GM12801 (cell line): ENCODE results near the gene MAML2.

Experiments used
- CTCF ChIP-seq: IDR thresholded peaks from one replicate; pipeline ENCODE4 v1.5.1; 2011; ENCODE audit warnings: control low read depth; ENCODE audit not compliant: insufficient read length; ENCODE audit errors: extremely low read depth

MAML2 gene

GRCh38 chr11:96173422-96173821, 169.6 kb downstream of the MAML2 start:
- TF ChIP-seq CTCF: no peak

DNA sequence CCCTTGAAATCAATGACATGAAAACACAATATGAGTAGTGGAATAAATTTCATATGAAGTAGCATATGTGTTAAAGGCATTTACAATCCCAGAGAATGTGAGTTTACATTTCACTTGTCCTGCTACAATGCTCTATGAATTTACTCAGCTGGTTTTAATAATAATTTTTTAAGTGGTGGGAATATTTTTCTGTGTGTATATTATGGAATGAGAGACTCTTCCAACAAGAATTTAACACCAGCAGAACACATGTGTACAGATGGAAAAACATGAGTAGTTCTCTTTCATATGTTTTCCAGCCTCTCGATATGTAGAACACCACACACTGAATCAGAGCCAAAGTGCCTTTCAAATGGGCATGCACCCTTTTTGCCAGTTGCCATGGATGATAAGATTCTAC, 170.4 kb downstream of the MAML2 start:
- no peak for TF ChIP-seq CTCF

- TF ChIP-seq CTCF: no peak
Observed at GRCh38 chr11:96169250-96169649, 173.7 kb downstream of the MAML2 start.

DNA sequence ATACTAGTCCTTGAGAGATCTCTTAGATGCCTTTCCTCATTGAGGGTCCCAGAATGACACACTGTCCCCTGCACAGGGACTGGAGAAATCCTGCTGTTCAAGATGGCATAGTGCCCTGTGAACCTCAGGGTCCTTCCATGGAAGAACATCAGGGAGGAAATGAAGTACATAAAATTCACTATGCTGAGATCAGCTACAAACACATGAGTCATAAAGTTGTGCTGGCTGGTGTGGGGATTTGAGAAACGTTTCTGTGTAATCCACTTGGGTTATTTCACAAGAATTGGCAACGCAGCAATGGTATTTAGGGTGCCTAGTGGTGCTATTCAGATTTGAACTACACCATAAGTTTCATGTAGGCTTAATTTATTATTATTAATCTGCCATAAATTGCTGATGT, 174.4 kb downstream of the MAML2 start:
- no peak for TF ChIP-seq CTCF

- TF ChIP-seq CTCF: no peak
Observed at GRCh38 chr11:96167787-96168186, 175.2 kb downstream of the MAML2 start.

- TF ChIP-seq CTCF: no peak
Observed at GRCh38 chr11:96167203-96167758, 175.7 kb downstream of the MAML2 start.

DNA sequence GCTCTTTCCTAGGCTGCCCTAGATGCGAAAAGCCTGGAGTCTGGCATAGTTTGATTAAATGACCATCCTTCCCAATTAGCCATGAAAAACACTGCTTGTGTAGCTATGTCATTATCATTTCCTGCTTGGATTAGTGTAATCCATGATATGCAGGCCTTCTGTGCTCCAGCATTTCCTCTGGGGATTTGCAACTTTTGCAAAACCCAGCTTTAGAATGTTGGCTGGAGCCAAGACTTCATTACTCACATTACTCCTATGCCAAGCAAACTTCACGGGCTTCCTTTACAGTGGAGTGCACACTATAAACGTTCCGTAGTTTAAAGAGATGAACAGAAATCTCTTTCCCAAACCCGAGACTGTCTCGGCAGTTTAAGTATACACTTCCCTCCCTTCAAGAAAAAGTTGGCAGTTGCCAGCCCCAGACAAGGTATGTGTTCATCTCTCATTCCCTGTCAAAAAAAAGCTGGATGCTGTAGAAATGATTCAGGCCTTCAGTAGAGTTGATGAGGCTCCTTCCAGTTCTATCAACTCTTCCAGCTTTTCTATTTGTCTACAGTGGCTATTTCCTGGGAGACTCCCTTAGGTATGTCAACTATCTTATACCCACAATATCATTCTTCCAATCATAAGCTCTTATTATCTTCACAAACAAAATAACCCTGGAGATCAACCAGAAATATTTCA, 180.0 kb downstream of the MAML2 start:
- TF ChIP-seq CTCF: no peak
